ENCODE results near the gene PLBD2. TPM values are rescaled to one million over a fixed set of nuclear protein-coding genes. Genes with fewer than 3 reads are reported as not detected.

Gene PLBD2
- total RNA-seq, 1 experiment from 2014 or later, result 31.4 TPM

DNA sequence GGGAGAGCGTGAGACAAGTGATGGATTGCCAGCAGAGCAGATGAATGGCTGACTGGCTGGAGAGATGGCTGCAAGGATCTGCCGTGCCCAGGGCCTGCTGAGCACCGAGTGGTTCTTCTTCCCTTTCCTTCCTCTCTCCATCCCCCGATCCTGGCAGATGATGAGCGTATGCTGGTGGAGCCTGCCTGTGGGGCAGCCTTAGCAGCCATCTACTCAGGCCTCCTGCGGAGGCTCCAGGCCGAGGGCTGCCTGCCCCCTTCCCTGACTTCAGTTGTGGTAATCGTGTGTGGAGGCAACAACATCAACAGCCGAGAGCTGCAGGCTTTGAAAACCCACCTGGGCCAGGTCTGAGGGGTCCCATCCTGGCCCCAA is 79.3 kb downstream of the PLBD2 start:
- Histone ChIP-seq H2AK5ac (ENCODE audit: insufficient read length, low read length) (no peak overlapping the region), H3K23me2 (ENCODE audit: insufficient read length, low read depth, low read length, poor library complexity, severe bottlenecking) (no peaks in the 10 kb centered on the region), H2AFZ (ENCODE audit: low read length) (no peak overlapping the region), H4K20me1 (ENCODE audit: control insufficient read depth, insufficient read depth, insufficient read length) (no peaks in the 10 kb centered on the region), H4K91ac (ENCODE audit: insufficient read length, low read depth, low read length) (no peak overlapping the region), H3K23ac (ENCODE audit: insufficient read length, low read depth, low read length) (no peak overlapping the region), H3K14ac (ENCODE audit: insufficient read depth, low read length) (no peak overlapping the region; the same call in 1 of the 2 replicates), H4K5ac (ENCODE audit: insufficient read length, low read depth, low read length) (no peak overlapping the region), H3K9ac (ENCODE audit: extremely low read depth, insufficient read length, low read length) (no peak overlapping the region), H2BK20ac (ENCODE audit: low read depth, low read length, poor library complexity, severe bottlenecking) (no peak overlapping the region), H3K79me2 (ENCODE audit: insufficient read depth, low read length) (no peaks in the 10 kb centered on the region), H3K18ac (ENCODE audit: insufficient read length, low read depth, low read length) (no peak overlapping the region), H2BK5ac (ENCODE audit: insufficient read length, low read length) (no peak overlapping the region), H2BK12ac (ENCODE audit: insufficient read length, low read depth, low read length) (no peak overlapping the region), H3K4me1 (ENCODE audit: insufficient read depth, low read length) (no peaks in the 10 kb centered on the region), H3K56ac (ENCODE audit: insufficient read length, low read depth, low read length) (no peak overlapping the region), H2BK15ac (ENCODE audit: low read depth, low read length) (no peak overlapping the region), H2BK120ac (ENCODE audit: low read depth, low read length, poor library complexity, severe bottlenecking) (no peak overlapping the region), H3K79me1 (ENCODE audit: insufficient read depth, low read depth, low read length, poor library complexity, severe bottlenecking) (no peaks in the 10 kb centered on the region), H3K4ac (ENCODE audit: low read depth, low read length) (no peak overlapping the region), H4K8ac (replicated peaks; ENCODE audit: insufficient read length, low read depth, low read length) (no peak overlapping the region), H3K27me3 (ENCODE audit: insufficient read depth, low read length) (no peaks in the 10 kb centered on the region), H3T11ph (ENCODE audit: low read length) (no peak overlapping the region), H3K4me2 (ENCODE audit: insufficient read depth, insufficient read length, low read length) (no peak overlapping the region), H3K9me3 (ENCODE audit: control insufficient read depth, low read depth, low read length) (no peaks in the 10 kb centered on the region), H3K27ac (ENCODE audit: insufficient read length, low read depth, low read length) (no peak overlapping the region)
- no peaks in the 10 kb centered on the region for H3K9me3 Mint-ChIP-seq
- no CpG with 5 or more reads among the region's 9 CpGs for WGBS (ENCODE audit: extremely low coverage, insufficient read length, low lambda C conversion rate)
- H3K27me3 Mint-ChIP-seq (ENCODE audit: low read depth), result peaks cover 7% of the 10 kb centered on the region
- H3K4me3 Mint-ChIP-seq, result no peak overlapping the region
- H3K36me3 Mint-ChIP-seq (ENCODE audit: insufficient read depth in 1 of 3, low read depth in 3 of 3), result no peaks in the 10 kb centered on the region
- no peak overlapping the region for H3K27ac Mint-ChIP-seq
- H3K4me1 Mint-ChIP-seq, result peaks cover 3 to 10% of the 10 kb centered on the region in 2 experiments
- no peak for DNase-seq
- TF ChIP-seq, protein P1, sequence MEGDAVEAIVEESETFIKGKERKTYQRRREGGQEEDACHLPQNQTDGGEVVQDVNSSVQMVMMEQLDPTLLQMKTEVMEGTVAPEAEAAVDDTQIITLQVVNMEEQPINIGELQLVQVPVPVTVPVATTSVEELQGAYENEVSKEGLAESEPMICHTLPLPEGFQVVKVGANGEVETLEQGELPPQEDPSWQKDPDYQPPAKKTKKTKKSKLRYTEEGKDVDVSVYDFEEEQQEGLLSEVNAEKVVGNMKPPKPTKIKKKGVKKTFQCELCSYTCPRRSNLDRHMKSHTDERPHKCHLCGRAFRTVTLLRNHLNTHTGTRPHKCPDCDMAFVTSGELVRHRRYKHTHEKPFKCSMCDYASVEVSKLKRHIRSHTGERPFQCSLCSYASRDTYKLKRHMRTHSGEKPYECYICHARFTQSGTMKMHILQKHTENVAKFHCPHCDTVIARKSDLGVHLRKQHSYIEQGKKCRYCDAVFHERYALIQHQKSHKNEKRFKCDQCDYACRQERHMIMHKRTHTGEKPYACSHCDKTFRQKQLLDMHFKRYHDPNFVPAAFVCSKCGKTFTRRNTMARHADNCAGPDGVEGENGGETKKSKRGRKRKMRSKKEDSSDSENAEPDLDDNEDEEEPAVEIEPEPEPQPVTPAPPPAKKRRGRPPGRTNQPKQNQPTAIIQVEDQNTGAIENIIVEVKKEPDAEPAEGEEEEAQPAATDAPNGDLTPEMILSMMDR (conservative IDR thresholded peaks at IDR 0.05), result no peak
